ENCODE results near the gene MPDU1. TPM values are rescaled to one million over a fixed set of nuclear protein-coding genes. Genes with fewer than 3 reads are reported as not detected.

Gene MPDU1
- total RNA-seq (2012; rRNA removed) = 142 and 149 TPM in 2 replicates
- polyA plus RNA-seq (2012; rRNA removed) = 135 and 152 TPM in 2 replicates
- polyA plus RNA-seq (2012; cell fraction: cytosol; rRNA removed) = 111 and 139 TPM in 2 replicates
- 74.4 and 102 TPM in 2 replicates for polyA plus RNA-seq (2012; cell fraction: nucleus; rRNA removed; ENCODE audit: low replicate concordance)
- Bru-seq, nascent RNA = percentile 66 among the genes with signal in this experiment
- percentile 75 among the genes with signal in this experiment for BruChase-seq, experiment 1, labeled RNA remaining after a 6-hour chase
- BruChase-seq, experiment 2, labeled RNA remaining after a 2-hour chase = percentile 66 among the genes with signal in this experiment
- long read RNA-seq, transcript MPDU1-201 (7 exons, 1,601 nt) = major isoform, 14 of 23 reads
- long read RNA-seq, partial matches to known transcripts = 2 of 23 reads
- long read RNA-seq, other reads (novel, unspliced or antisense) = 2 of 23 reads

GRCh38 chr17:7583253-7584109, at the start of gene MPDU1:
MPDU1 (plus strand) TSS chr17:7583852; CDS start chr17:7583863, 11 bp downstream.
- peak within 1 kb of the TSS; percentile 99 for H3K56ac ChIP-seq (ENCODE audit: extremely low read depth, insufficient read depth, low read length)
- H2AK9ac ChIP-seq (replicated peaks; ENCODE audit: low read depth, low read length, poor library complexity) = peak within 1 kb of the TSS; percentile 100
- H3K27ac ChIP-seq (ENCODE audit: insufficient read depth, low read length) = peak within 1 kb of the TSS; percentile 93
- peak within 1 kb of the TSS; percentile 100 for H2AK5ac ChIP-seq (ENCODE audit: low read depth, low read length)
- whole genome bisulfite sequencing, 2 experiments (ENCODE audit: extremely low coverage in 2 of 2, insufficient read length in 1 of 2) = 1% methylated on average over 40 of the region's 69 CpGs; no CpG with 5 or more reads in 1 of the 2 experiments
- peak within 1 kb of the TSS; percentile 98 for H2BK5ac ChIP-seq (ENCODE audit: low read depth, low read length, poor library complexity, severe bottlenecking)
- peak within 1 kb of the TSS; percentile 99 for H2AFZ ChIP-seq (replicated peaks; ENCODE audit: low read length, poor library complexity)
- ChIA-PET POLR2A (ENCODE audit: unreplicated experiment) (interaction anchor here (0.6 to 1.8 kb wide), 8 partner anchors 8 to 104 kb away, joined by 3 to 12 read pairs (median 3); no protein-coding TSS in a partner anchor), CTCF (interaction anchor here (0.8 to 1.4 kb wide), 4 partner anchors 14 to 104 kb away, joined by 3 to 6 read pairs (median 4); partner anchors contain the start of genes TP53 and WRAP53)
- no peaks in the 10 kb centered on the region for H3K27me3 ChIP-seq (ENCODE audit: control insufficient read depth, insufficient read depth, low read length)
- peak within 1 kb of the TSS; percentile 99 for H4K5ac ChIP-seq (ENCODE audit: low read depth, low read length)
- peak within 1 kb of the TSS; percentile 99 for H3K18ac ChIP-seq (ENCODE audit: low read depth, low read length)
- H3K4me2 ChIP-seq (ENCODE audit: low read depth, low read length) = peak within 1 kb of the TSS; percentile 93
- peaks cover 18% of the 10 kb centered on the region for H3K36me3 ChIP-seq (ENCODE audit: control insufficient read depth, insufficient read depth, low read length)
- H4K20me1 ChIP-seq (ENCODE audit: insufficient read depth, low read length) = peaks cover 27% of the 10 kb centered on the region
- peak within 1 kb of the TSS; percentile 63 to 100 for H4K8ac ChIP-seq (ENCODE audit: low read depth in 2 of 2, low read length in 2 of 2)
- BruUV-seq (replicated peaks) = no TSS peak
- H3K9me1 ChIP-seq (ENCODE audit: insufficient read depth, low read length) = peaks cover 30% of the 10 kb centered on the region
- peak within 1 kb of the TSS; percentile 92 for H3K9ac ChIP-seq (ENCODE audit: low read depth, low read length)
- peak within 1 kb of the TSS; percentile 100 for H3K14ac ChIP-seq (replicated peaks; ENCODE audit: low read depth, low read length)
- peak within 1 kb of the TSS; percentile 99 for H2BK120ac ChIP-seq (ENCODE audit: low read depth, low read length)
- peak; percentile 70 for ATAC-seq (ENCODE audit: low read depth)
- peaks cover 43% of the 10 kb centered on the region for H3K4me1 ChIP-seq (ENCODE audit: control insufficient read depth, insufficient read depth, low read length)
- H3K9me3 ChIP-seq (ENCODE audit: control insufficient read depth, insufficient read depth, low read length) = no peaks in the 10 kb centered on the region
- in situ Hi-C loops (cut with MboI; ENCODE audit: low sequenced_read_pairs) = no loop called here
- peak within 1 kb of the TSS; percentile 100 for H3K23ac ChIP-seq (ENCODE audit: low read depth, low read length)
- DNase-seq = peak; percentile 96
- H3K4me3 ChIP-seq (ENCODE audit: insufficient read depth, low read depth, low read length) = peak within 1 kb of the TSS; percentile 68
- peak within 1 kb of the TSS; percentile 92 for H2BK15ac ChIP-seq (ENCODE audit: low read depth, low read length)
- peaks cover 24 to 77% of the 10 kb centered on the region in 2 experiments for H3K79me1 ChIP-seq (ENCODE audit: low read depth in 1 of 2, low read length in 2 of 2)
- H2BK20ac ChIP-seq (ENCODE audit: low read depth, low read length) = peak within 1 kb of the TSS; percentile 95
- intact Hi-C loops (cut with micrococcal nuclease) = no loop called here
- H3K4ac ChIP-seq (ENCODE audit: low read depth, low read length) = peak within 1 kb of the TSS; percentile 100
- dilution Hi-C loops (cut with HindIII; ENCODE audit: low sequenced_read_pairs, unreplicated experiment) = no loop called here
- peak within 1 kb of the TSS; percentile 100 for H4K91ac ChIP-seq (ENCODE audit: insufficient read depth, low read depth, low read length)
- TF ChIP-seq MAFK (IDR thresholded peaks at IDR 0.05; ENCODE audit: low read depth, low read length) (no peak), CTCF (conservative IDR thresholded peaks at IDR 0.05; ENCODE audit: low read depth, low read length) (no peak), BHLHE40 (IDR thresholded peaks at IDR 0.05; ENCODE audit: low read depth, low read length) (no peak; the same call in 1 of the 2 replicates), POLR2A (IDR thresholded peaks at IDR 0.05; ENCODE audit: low read depth, low read length) (peak; percentile 98), CEBPB (IDR thresholded peaks at IDR 0.05; ENCODE audit: low read depth, low read length) (no peak), FOS (IDR thresholded peaks at IDR 0.05; ENCODE audit: low read depth, low read length) (no peak), RCOR1 (IDR thresholded peaks at IDR 0.05; ENCODE audit: insufficient replicate concordance, low read length) (no peak), SMC3 (IDR thresholded peaks at IDR 0.05; ENCODE audit: low read depth, low read length) (no peak), ELK1 (IDR thresholded peaks at IDR 0.05; ENCODE audit: borderline replicate concordance, low read depth, low read length) (no peak), MXI1 (IDR thresholded peaks at IDR 0.05; ENCODE audit: borderline replicate concordance, low read depth, low read length) (peak; percentile 99), CHD1 (IDR thresholded peaks at IDR 0.05; ENCODE audit: low read depth, low read length) (no peak), MAZ (IDR thresholded peaks at IDR 0.05; ENCODE audit: borderline replicate concordance, low read depth, low read length) (peak; percentile 60; the same call in 1 of the 2 replicates), RFX5 (IDR thresholded peaks at IDR 0.05; ENCODE audit: low read depth, low read length) (no peak)

All from IMR-90 (cell line).